IMR-90 (cell line): Measurements from ENCODE around the gene RNU5D-1. TPM values are rescaled to one million over a fixed set of nuclear protein-coding genes. Genes with fewer than 3 reads are reported as not detected.

Source experiments
- ATAC-seq: fragments of 200-7000 bp; cut with Tn5 transposase; 2 replicates; pipeline ENCODE4 v1.9.1; 2020; ENCODE audit warnings: low read depth, mild to moderate bottlenecking, moderate library complexity
- BruUV-seq: library from RNA; stranded (reverse); fragments of 400-500 nt; replicated peaks from 2 replicates; lab custom pipeline; 2021; lab: Mats Ljungman, UMichigan
- CTCF ChIA-PET: fragments of 300-600 bp; formaldehyde crosslinking; extraction: SDS; loops from one replicate; lab custom pipeline; 2021; ENCODE audit warnings: antibody characterized with exemption; lab: Yijun Ruan, JAX
- POLR2A ChIA-PET: fragments of 300-600 bp; sonication (Branson Sonifier 250); formaldehyde crosslinking; loops from one replicate; lab custom pipeline; 2022; ENCODE audit warnings: antibody characterized with exemption; ENCODE audit not compliant: unreplicated experiment; lab: Charles Lee
- DNase-seq: peaks from one replicate; pipeline ENCODE4 v3.0.0; 2013
- H2AFZ ChIP-seq: replicated peaks from 2 replicates; pipeline ENCODE3; 2013; ENCODE audit warnings: low read length, mild to moderate bottlenecking; ENCODE audit not compliant: poor library complexity
- H2AK5ac ChIP-seq: 2 replicates; pipeline ENCODE4 v1.6.1; 2013; ENCODE audit warnings: low read depth, low read length, inconsistent platforms
- H2AK9ac ChIP-seq: replicated peaks from 2 replicates; pipeline ENCODE3; 2013; ENCODE audit warnings: mild to moderate bottlenecking, low read depth, low read length, moderate library complexity; ENCODE audit not compliant: poor library complexity
- H2BK120ac ChIP-seq: 2 replicates; pipeline ENCODE4 v1.6.1; 2013; ENCODE audit warnings: low read depth, low read length, inconsistent platforms
- H2BK15ac ChIP-seq: 3 replicates; pipeline ENCODE4 v1.6.1; 2013; ENCODE audit warnings: low read depth, low read length, inconsistent platforms
- H2BK20ac ChIP-seq: 2 replicates; pipeline ENCODE4 v1.6.1; 2013; ENCODE audit warnings: low read depth, mild to moderate bottlenecking, inconsistent platforms, low read length, moderate library complexity
- H2BK5ac ChIP-seq: 2 replicates; pipeline ENCODE4 v1.6.1; 2013; ENCODE audit warnings: mild to moderate bottlenecking, low read depth, low read length, inconsistent platforms; ENCODE audit not compliant: poor library complexity, severe bottlenecking
- H3K14ac ChIP-seq: replicated peaks from 2 replicates; pipeline ENCODE4 v1.6.1; 2013; ENCODE audit warnings: low read depth, low read length, inconsistent platforms
- H3K18ac ChIP-seq: 2 replicates; pipeline ENCODE4 v1.6.1; 2013; ENCODE audit warnings: low read depth, low read length, control low read depth
- H3K23ac ChIP-seq: 2 replicates; pipeline ENCODE4 v1.6.1; 2013; ENCODE audit warnings: low read depth, low read length, inconsistent platforms
- H3K27ac ChIP-seq: 2 replicates; pipeline ENCODE4 v1.5.1; 2013; ENCODE audit warnings: mild to moderate bottlenecking, control low read depth, low read length; ENCODE audit not compliant: insufficient read depth
- H3K27me3 ChIP-seq: 2 replicates; pipeline ENCODE4 v1.6.1; 2013; ENCODE audit warnings: low read length; ENCODE audit not compliant: control insufficient read depth, insufficient read depth
- H3K36me3 ChIP-seq: 2 replicates; pipeline ENCODE4 v1.6.1; 2013; ENCODE audit warnings: low read length, mixed read lengths; ENCODE audit not compliant: control insufficient read depth, insufficient read depth
- H3K4ac ChIP-seq: 2 replicates; pipeline ENCODE4 v1.6.1; 2013; ENCODE audit warnings: low read depth, low read length, inconsistent platforms
- H3K4me1 ChIP-seq: 2 replicates; pipeline ENCODE4 v1.6.1; 2013; ENCODE audit warnings: low read length, mixed read lengths; ENCODE audit not compliant: control insufficient read depth, insufficient read depth
- H3K4me2 ChIP-seq: 2 replicates; pipeline ENCODE4 v1.6.1; 2013; ENCODE audit warnings: low read depth, mild to moderate bottlenecking, control low read depth, low read length, moderate library complexity
- H3K4me3 ChIP-seq: 2 replicates; pipeline ENCODE4 v1.5.1; 2013; ENCODE audit warnings: low read depth, mild to moderate bottlenecking, control low read depth, low read length, moderate library complexity; ENCODE audit not compliant: insufficient read depth
- H3K56ac ChIP-seq: 2 replicates; pipeline ENCODE4 v1.6.1; 2013; ENCODE audit warnings: low read length, inconsistent platforms; ENCODE audit not compliant: insufficient read depth; ENCODE audit errors: extremely low read depth
- H3K79me1 ChIP-seq, 2 experiments: 2 replicates each; pipeline ENCODE4 v1.6.1; 2013; ENCODE audit warnings: low read length in 2 of 2, inconsistent platforms in 1 of 2, low read depth in 1 of 2
- H3K9ac ChIP-seq: 2 replicates; pipeline ENCODE4 v1.6.1; 2013; ENCODE audit warnings: low read depth, low read length, control low read depth
- H3K9me1 ChIP-seq: 2 replicates; pipeline ENCODE4 v1.6.1; 2013; ENCODE audit warnings: low read length, inconsistent platforms; ENCODE audit not compliant: insufficient read depth
- H3K9me3 ChIP-seq: 2 replicates; pipeline ENCODE4 v1.6.1; 2013; ENCODE audit warnings: low read length; ENCODE audit not compliant: control insufficient read depth, insufficient read depth
- H4K20me1 ChIP-seq: 2 replicates; pipeline ENCODE4 v1.6.1; 2013; ENCODE audit warnings: low read length, inconsistent platforms; ENCODE audit not compliant: insufficient read depth
- H4K5ac ChIP-seq: 2 replicates; pipeline ENCODE4 v1.6.1; 2013; ENCODE audit warnings: mild to moderate bottlenecking, low read depth, low read length, control low read depth
- H4K8ac ChIP-seq, 2 experiments: 2 replicates each; pipeline ENCODE4 v1.6.1; 2013; ENCODE audit warnings: low read depth in 2 of 2, low read length in 2 of 2, control low read depth in 1 of 2, inconsistent platforms in 1 of 2
- H4K91ac ChIP-seq: 2 replicates; pipeline ENCODE4 v1.6.1; 2013; ENCODE audit warnings: low read depth, low read length, inconsistent platforms; ENCODE audit not compliant: insufficient read depth
- CEBPB ChIP-seq: IDR thresholded peaks from 2 replicates; pipeline ENCODE4 v1.6.1; 2012; ENCODE audit warnings: low read depth, low read length, improper control_type of control experiment
- CHD1 ChIP-seq: IDR thresholded peaks from 2 replicates; pipeline ENCODE4 v1.6.1; 2012; ENCODE audit warnings: low read depth, low read length, improper control_type of control experiment
- MAZ ChIP-seq: IDR thresholded peaks from 2 replicates; pipeline ENCODE4 v1.6.1; 2012; ENCODE audit warnings: low read depth, mild to moderate bottlenecking, low read length, improper control_type of control experiment, moderate library complexity, borderline replicate concordance
- RAD21 ChIP-seq: IDR thresholded peaks from 2 replicates; pipeline ENCODE4 v1.6.1; 2012; ENCODE audit warnings: low read length, improper control_type of control experiment
- RFX5 ChIP-seq: IDR thresholded peaks from 2 replicates; pipeline ENCODE4 v1.8.0; 2012; ENCODE audit warnings: low read depth, mild to moderate bottlenecking, low read length, moderate library complexity
- SMC3 ChIP-seq: fragments of 150-350 bp; IDR thresholded peaks from 2 replicates; pipeline ENCODE4 v1.6.1; 2016; ENCODE audit warnings: low read depth, mild to moderate bottlenecking, antibody characterized with exemption, low read length, moderate library complexity
- WGBS, 2 experiments: methylation state at CpG; one replicate each; pipeline versions ENCODE4 v1.1.5 to v1.1.7; 2013; ENCODE audit warnings: missing lambda C conversion rate in 2 of 2; ENCODE audit not compliant: insufficient read length in 1 of 2; ENCODE audit errors: extremely low coverage in 2 of 2; 5-methylcytosine and 5-hydroxymethylcytosine counted together
- dilution Hi-C: fragments of 300-500 bp; cut with HindIII; formaldehyde crosslinking; loops from one replicate; pipeline ENCODE4 v1.14.3; 2018; ENCODE audit warnings: low sequenced_read_pairs; ENCODE audit not compliant: unreplicated experiment
- in situ Hi-C: fragments of 300-500 bp; cut with MboI; formaldehyde crosslinking; loops from 3 replicates; pipeline ENCODE4 v1.14.3; 2019; ENCODE audit warnings: low sequenced_read_pairs, inconsistent platforms, mixed read lengths
- intact Hi-C: fragments of 100-400 bp; cut with micrococcal nuclease; formaldehyde crosslinking; loops from 2 replicates; pipeline ENCODE4 v1.10.0; 2022
- polyA plus RNA-seq, 3 experiments: library from polyadenylated mRNA; depleted of rRNA; stranded (reverse); fragments of >200 nt; gene quantifications; 2 replicates each; pipeline ENCODE4 v1.2.3, GENCODE V29; 2012; ENCODE audit warnings: low replicate concordance in 1 of 3
- total RNA-seq: library from RNA; depleted of rRNA; stranded (reverse); fragments of >200 nt; gene quantifications from 2 replicates; pipeline ENCODE4 v1.2.3, GENCODE V29; 2012
- TF ChIP-seq, protein P1 (sequence below): conservative IDR thresholded peaks from 2 replicates; pipeline ENCODE4 v1.5.1; 2012; ENCODE audit warnings: mild to moderate bottlenecking, low read depth, low read length, improper control_type of control experiment

The RNU5D-1 gene
- total and polyA plus RNA-seq, 2 of the 4 experiments (the other 2 are of a cell fraction): not detected

DNA sequence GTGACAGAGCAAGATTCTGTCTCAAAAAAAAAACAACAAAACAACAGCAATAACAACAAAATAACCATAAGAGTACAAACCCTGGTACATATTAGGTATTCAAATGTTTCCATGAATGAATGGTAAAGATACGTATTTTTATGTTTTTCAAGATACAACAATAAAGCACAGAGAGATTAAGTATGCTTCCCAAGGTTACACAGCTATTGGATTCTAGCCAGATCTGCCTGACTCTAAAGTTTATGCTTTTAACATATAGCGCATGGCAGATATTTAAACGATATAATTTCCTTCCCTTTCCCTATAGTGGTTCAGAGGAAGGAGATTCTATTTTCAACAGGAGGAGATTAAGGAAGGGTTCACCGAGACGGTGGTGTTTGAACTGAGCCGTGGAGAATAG lies 25.5 kb downstream of the RNU5D-1 start:
- Histone ChIP-seq H3K27ac (no peak overlapping the region), H3K27me3 (no peaks in the 10 kb centered on the region), H2AK5ac (no peak overlapping the region), H3K18ac (no peak overlapping the region), H3K9me1 (peaks cover 17% of the 10 kb centered on the region), H3K79me1 (no peaks in the 10 kb centered on the region), H4K91ac (no peak overlapping the region), H3K36me3 (no peaks in the 10 kb centered on the region), H2BK20ac (no peak overlapping the region), H2BK5ac (no peak overlapping the region), H2AFZ (peak overlapping the region; percentile 63), H3K4me2 (no peak overlapping the region), H2BK120ac (no peak overlapping the region), H3K23ac (no peak overlapping the region), H4K8ac (no peak overlapping the region), H2BK15ac (no peak overlapping the region), H3K9me3 (no peaks in the 10 kb centered on the region), H4K20me1 (no peaks in the 10 kb centered on the region), H3K14ac (no peak overlapping the region), H3K4ac (no peak overlapping the region), H3K4me3 (no peak overlapping the region), H3K4me1 (peaks cover 8% of the 10 kb centered on the region), H4K5ac (no peak overlapping the region), H3K9ac (no peak overlapping the region), H2AK9ac (peak overlapping the region; percentile 15), H3K56ac (no peak overlapping the region)
- ATAC-seq: no peak
- TF ChIP-seq CHD1 (no peak), RAD21 (no peak), MAZ (no peak), SMC3 (no peak), CEBPB (no peak), RFX5 (no peak)
- TF ChIP-seq, protein P1, sequence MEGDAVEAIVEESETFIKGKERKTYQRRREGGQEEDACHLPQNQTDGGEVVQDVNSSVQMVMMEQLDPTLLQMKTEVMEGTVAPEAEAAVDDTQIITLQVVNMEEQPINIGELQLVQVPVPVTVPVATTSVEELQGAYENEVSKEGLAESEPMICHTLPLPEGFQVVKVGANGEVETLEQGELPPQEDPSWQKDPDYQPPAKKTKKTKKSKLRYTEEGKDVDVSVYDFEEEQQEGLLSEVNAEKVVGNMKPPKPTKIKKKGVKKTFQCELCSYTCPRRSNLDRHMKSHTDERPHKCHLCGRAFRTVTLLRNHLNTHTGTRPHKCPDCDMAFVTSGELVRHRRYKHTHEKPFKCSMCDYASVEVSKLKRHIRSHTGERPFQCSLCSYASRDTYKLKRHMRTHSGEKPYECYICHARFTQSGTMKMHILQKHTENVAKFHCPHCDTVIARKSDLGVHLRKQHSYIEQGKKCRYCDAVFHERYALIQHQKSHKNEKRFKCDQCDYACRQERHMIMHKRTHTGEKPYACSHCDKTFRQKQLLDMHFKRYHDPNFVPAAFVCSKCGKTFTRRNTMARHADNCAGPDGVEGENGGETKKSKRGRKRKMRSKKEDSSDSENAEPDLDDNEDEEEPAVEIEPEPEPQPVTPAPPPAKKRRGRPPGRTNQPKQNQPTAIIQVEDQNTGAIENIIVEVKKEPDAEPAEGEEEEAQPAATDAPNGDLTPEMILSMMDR: no peak
- dilution Hi-C loops: no loop called here
- CTCF ChIA-PET: no interaction called here
- DNase-seq: no peak
- intact Hi-C loops: no loop called here
- POLR2A ChIA-PET: no interaction called here
- WGBS, 2 experiments: 87 to 100% methylated on average over 1 to 3 of the region's 6 CpGs
- in situ Hi-C loops: no loop called here
- BruUV-seq: no TSS peak
